CD4-positive, alpha-beta T cell (primary cell): ENCODE results near the gene MRPL36. TPM values are rescaled to one million over a fixed set of nuclear protein-coding genes. Genes with fewer than 3 reads are reported as not detected.

Experiments used
- ATAC-seq: fragments of 200-7000 bp; cut with Tn5 transposase; one replicate; pipeline ENCODE4 v1.10.0; 2022; ENCODE audit warnings: mild to moderate bottlenecking; ENCODE audit not compliant: poor library complexity
- CTCF ChIA-PET: fragments of 350-600 bp; sonication (Branson Sonifier 250); formaldehyde crosslinking; loops from one replicate; lab custom pipeline; 2021; ENCODE audit warnings: antibody characterized with exemption, inconsistent platforms; lab: Charles Lee
- POLR2A ChIA-PET: fragments of 350-600 bp; sonication (Branson Sonifier 250); formaldehyde crosslinking; loops from one replicate; lab custom pipeline; 2021; ENCODE audit warnings: antibody characterized with exemption, inconsistent platforms; lab: Charles Lee
- DNase-seq, 14 experiments: peaks; one replicate each; pipeline ENCODE4 v3.0.0-alpha.2; 2013 to 2020; ENCODE audit warnings: mixed read lengths in 2 of 14
- H3K27ac ChIP-seq, 2 donors: one replicate each; pipeline versions ENCODE4 v1.5.1 to v1.7.0; 2013; ENCODE audit warnings: low read length in 2 of 2, low read depth in 1 of 2, mild to moderate bottlenecking in 1 of 2
- H3K27me3 ChIP-seq, 2 experiments: 1 replicate in 1 of 2; 2 replicates in 1 of 2; pipeline versions ENCODE4 v1.6.1 to v1.7.0; 2013; ENCODE audit warnings: low read length in 2 of 2, control low read depth in 1 of 2, mild to moderate bottlenecking in 1 of 2, moderate library complexity in 1 of 2; ENCODE audit not compliant: insufficient read depth in 2 of 2, control insufficient read depth in 1 of 2
- H3K36me3 ChIP-seq: one replicate; pipeline ENCODE4 v1.6.1; 2013; ENCODE audit warnings: low read length, control low read depth; ENCODE audit not compliant: insufficient read depth
- H3K4me1 ChIP-seq: one replicate; pipeline ENCODE4 v1.6.1; 2013; ENCODE audit warnings: low read length, control low read depth; ENCODE audit not compliant: insufficient read depth
- H3K4me3 ChIP-seq: one replicate; pipeline ENCODE4 v1.5.1; 2013; ENCODE audit warnings: mild to moderate bottlenecking, low read length, moderate library complexity
- H3K9me3 ChIP-seq, 2 experiments: 1 replicate in 1 of 2; 2 replicates in 1 of 2; pipeline versions ENCODE4 v1.6.1 to v1.7.0; 2013; ENCODE audit warnings: low read length in 2 of 2, mild to moderate bottlenecking in 2 of 2, control low read depth in 1 of 2, moderate library complexity in 1 of 2; ENCODE audit not compliant: control insufficient read depth in 1 of 2, insufficient read depth in 1 of 2
- H3K27ac Mint-ChIP-seq: one replicate; pipeline ENCODE4 v1.8.0; 2020; ENCODE audit warnings: mixed read lengths
- H3K27me3 Mint-ChIP-seq: one replicate; pipeline ENCODE4 v1.8.0; 2021; ENCODE audit warnings: mixed read lengths
- H3K36me3 Mint-ChIP-seq: one replicate; pipeline ENCODE4 v1.8.0; 2021; ENCODE audit warnings: low read depth, mixed read lengths
- H3K4me1 Mint-ChIP-seq: one replicate; pipeline ENCODE4 v1.8.0; 2021; ENCODE audit warnings: low read depth, mixed read lengths
- H3K4me3 Mint-ChIP-seq: one replicate; pipeline ENCODE4 v1.8.0; 2020; ENCODE audit warnings: mild to moderate bottlenecking, mixed read lengths
- H3K9me3 Mint-ChIP-seq: one replicate; pipeline ENCODE4 v1.8.0; 2020; ENCODE audit warnings: mixed read lengths
- intact Hi-C, 2 experiments: fragments of 100-400 bp; cut with DNase I in 1 of 2; cut with micrococcal nuclease in 1 of 2; formaldehyde crosslinking; loops; one replicate each; pipeline versions ENCODE4 v1.15.1 to v1.9.0; 2023 to 2025; cut with DNase I, micrococcal nuclease
- total RNA-seq, 174 experiments: library from RNA in 2 of 174; stranded (reverse) in 2 of 174; gene quantifications; one replicate each; pipeline ENCODE4 v1.2.3 and lab custom pipeline; 2021 to 2026
- TF ChIP-seq, protein P1 (sequence below): fragments of 200-600 bp; IDR thresholded peaks from one replicate; pipeline ENCODE4 v1.8.0; 2022; ENCODE audit warnings: antibody characterized with exemption, mild to moderate bottlenecking

The MRPL36 gene
- total RNA-seq, 2 experiments from 2014 or later = 14.3 to 18.2 TPM

DNA sequence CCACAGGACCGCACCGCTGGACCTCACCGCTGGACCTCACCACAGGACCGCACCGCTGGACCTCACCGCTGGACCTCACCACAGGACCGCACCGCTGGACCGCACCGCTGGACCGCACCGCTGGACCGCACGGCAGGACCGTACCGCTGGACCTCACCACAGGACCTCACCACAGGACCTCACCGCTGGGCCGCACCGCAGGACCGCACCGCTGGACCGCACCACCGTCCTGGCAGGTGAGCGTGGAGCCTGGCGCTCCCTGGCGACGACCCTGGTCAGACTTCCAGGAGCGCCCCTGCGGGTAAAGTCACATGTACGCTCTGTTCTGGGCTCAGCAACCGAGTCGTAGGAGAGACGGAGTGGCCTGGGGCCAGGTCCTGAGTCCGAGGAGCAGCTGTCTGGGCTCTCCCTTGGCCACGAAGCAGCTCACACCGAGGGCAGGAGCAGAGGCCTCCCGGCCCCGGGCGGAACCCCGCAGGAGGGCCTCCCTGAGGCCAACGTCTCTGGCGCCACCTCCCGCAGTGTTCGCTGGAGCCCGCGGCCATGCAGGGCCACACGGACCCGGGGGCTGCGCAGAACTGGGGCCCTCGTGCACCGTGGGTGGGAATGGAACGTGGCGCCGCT, 30.5 kb downstream of the MRPL36 start:
- Histone ChIP-seq H3K27ac (no peak overlapping the region), H3K27me3 (peaks cover 0 to 2% of the 10 kb centered on the region in 2 experiments), H3K4me3 (no peak overlapping the region), H3K4me1 (no peaks in the 10 kb centered on the region), H3K36me3 (no peaks in the 10 kb centered on the region), H3K9me3 (peaks cover 0 to 8% of the 10 kb centered on the region in 2 experiments)
- Mint-ChIP-seq H3K27ac (no peak overlapping the region), H3K4me1 (no peaks in the 10 kb centered on the region), H3K9me3 (no peaks in the 10 kb centered on the region), H3K4me3 (no peak overlapping the region), H3K36me3 (no peaks in the 10 kb centered on the region), H3K27me3 (peaks cover 8% of the 10 kb centered on the region)
- intact Hi-C loops = no loop called here
- no peak for ATAC-seq
- ChIA-PET POLR2A (no interaction called here), CTCF (no interaction called here)
- no peak for DNase-seq
- TF ChIP-seq, protein P1, sequence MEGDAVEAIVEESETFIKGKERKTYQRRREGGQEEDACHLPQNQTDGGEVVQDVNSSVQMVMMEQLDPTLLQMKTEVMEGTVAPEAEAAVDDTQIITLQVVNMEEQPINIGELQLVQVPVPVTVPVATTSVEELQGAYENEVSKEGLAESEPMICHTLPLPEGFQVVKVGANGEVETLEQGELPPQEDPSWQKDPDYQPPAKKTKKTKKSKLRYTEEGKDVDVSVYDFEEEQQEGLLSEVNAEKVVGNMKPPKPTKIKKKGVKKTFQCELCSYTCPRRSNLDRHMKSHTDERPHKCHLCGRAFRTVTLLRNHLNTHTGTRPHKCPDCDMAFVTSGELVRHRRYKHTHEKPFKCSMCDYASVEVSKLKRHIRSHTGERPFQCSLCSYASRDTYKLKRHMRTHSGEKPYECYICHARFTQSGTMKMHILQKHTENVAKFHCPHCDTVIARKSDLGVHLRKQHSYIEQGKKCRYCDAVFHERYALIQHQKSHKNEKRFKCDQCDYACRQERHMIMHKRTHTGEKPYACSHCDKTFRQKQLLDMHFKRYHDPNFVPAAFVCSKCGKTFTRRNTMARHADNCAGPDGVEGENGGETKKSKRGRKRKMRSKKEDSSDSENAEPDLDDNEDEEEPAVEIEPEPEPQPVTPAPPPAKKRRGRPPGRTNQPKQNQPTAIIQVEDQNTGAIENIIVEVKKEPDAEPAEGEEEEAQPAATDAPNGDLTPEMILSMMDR = no peak

DNA sequence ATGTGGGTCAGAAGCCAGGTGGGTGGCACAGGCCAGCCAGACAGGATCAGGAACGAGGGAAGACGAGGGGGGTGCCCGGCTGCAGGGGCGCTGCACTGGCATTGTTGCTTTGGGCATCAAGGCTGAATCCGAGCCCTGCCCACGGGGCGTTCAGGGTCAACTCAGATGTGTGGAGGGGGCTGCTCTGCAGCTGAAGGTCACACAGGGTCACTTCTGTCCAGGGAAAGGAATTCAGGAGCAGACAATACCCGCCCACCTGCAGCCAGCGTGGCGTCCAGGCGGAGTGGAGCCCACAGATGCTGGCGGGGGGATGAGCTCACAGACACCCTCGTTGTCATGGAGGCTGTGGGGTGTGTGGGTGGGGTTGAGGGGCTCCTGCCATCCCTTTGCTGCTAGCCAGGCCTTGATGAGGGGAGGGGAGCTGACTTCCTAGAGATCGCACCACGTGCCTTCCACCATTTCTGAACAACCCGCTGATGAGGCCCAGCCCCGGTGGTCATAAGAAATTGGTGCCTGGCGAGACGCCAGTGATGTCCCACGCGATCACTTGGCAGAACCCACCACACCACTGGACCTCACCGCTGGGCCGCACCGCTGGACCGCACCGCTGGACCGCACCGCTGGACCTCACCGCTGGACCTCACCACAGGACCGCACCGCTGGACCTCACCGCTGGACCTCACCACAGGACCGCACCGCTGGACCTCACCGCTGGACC, 31.2 kb downstream of the MRPL36 start:
- H3K9me3 Mint-ChIP-seq = no peaks in the 10 kb centered on the region
- Histone ChIP-seq H3K36me3 (no peaks in the 10 kb centered on the region), H3K9me3 (peaks cover 0 to 9% of the 10 kb centered on the region in 2 experiments), H3K27ac (no peak overlapping the region), H3K4me1 (no peaks in the 10 kb centered on the region), H3K27me3 (peaks cover 0 to 4% of the 10 kb centered on the region in 2 experiments), H3K4me3 (no peak overlapping the region)
- intact Hi-C loops = no loop called here
- no peaks in the 10 kb centered on the region for H3K36me3 Mint-ChIP-seq
- no peak overlapping the region for H3K27ac Mint-ChIP-seq
- ChIA-PET POLR2A (no interaction called here), CTCF (no interaction called here)
- peaks cover 14% of the 10 kb centered on the region for H3K27me3 Mint-ChIP-seq
- H3K4me1 Mint-ChIP-seq = no peaks in the 10 kb centered on the region
- DNase-seq (no peak), ATAC-seq (no peak)
- no peak overlapping the region for H3K4me3 Mint-ChIP-seq
- TF ChIP-seq, protein P1 = no peak

DNA sequence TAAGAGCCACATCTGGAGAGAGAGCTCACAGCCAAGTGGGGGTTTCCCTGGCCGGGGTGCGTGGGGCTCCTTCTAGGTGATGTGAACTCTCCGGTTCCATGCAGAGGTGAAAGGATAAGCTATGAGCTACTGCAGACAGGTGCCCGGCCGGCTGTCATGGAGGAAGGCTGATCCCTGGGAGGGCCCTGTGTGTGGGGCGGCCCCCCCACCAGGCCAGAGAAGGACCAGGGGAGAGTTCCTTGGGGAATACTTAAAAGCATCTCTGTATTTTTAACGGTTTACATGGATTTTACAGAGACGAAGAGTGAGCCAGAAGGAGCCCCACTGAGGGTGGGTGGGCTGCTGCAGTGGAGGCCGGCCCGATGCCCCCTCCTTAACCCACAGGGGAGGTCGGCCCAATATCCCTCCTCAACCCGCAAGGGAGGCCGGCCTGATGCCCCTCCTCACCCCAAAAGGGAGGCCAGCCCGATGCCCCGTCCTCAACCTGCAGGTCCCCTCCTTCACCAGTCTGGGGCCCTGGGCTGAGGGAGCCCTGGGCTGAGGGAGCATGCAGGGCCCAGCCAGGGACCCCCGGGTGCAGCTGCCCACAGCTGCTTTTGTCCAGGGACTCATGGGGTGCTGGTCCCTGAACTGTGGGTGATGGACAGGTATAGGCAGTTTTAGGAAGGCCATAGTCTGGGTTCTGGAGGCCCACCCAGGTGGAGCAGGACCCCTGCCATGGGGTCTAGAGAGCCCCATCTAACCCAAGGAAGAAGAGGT, 31.9 kb downstream of the MRPL36 start:
- intact Hi-C loops = no loop called here

More for the DNA sequence above, 31.9 kb downstream of the MRPL36 start:
- Histone ChIP-seq H3K9me3 (peaks cover 0 to 9% of the 10 kb centered on the region in 2 experiments), H3K36me3 (no peaks in the 10 kb centered on the region), H3K27me3 (peaks cover 0 to 4% of the 10 kb centered on the region in 2 experiments), H3K27ac (no peak overlapping the region), H3K4me3 (no peak overlapping the region), H3K4me1 (no peaks in the 10 kb centered on the region)
- POLR2A ChIA-PET = no interaction called here
- Mint-ChIP-seq H3K9me3 (no peaks in the 10 kb centered on the region), H3K4me1 (no peaks in the 10 kb centered on the region), H3K27me3 (peaks cover 15% of the 10 kb centered on the region), H3K4me3 (no peak overlapping the region), H3K27ac (no peak overlapping the region), H3K36me3 (no peaks in the 10 kb centered on the region)
- CTCF ChIA-PET = no interaction called here
- DNase-seq (no peak), ATAC-seq (no peak)
- TF ChIP-seq, protein P1 = no peak
